Kidney epithelial cell (primary cell): ENCODE results near the gene EPG5. TPM values are rescaled to one million over a fixed set of nuclear protein-coding genes. Genes with fewer than 3 reads are reported as not detected.

Experiments
- DNase-seq: peaks from one replicate; pipeline ENCODE4 v3.0.0-alpha.2; 2010; ENCODE audit warnings: low read depth
- H3K27me3 ChIP-seq: 2 replicates; pipeline ENCODE4 v1.6.0; 2011; ENCODE audit warnings: low read length; ENCODE audit not compliant: control insufficient read depth, insufficient read depth
- H3K36me3 ChIP-seq: 2 replicates; pipeline ENCODE4 v1.5.1; 2011; ENCODE audit warnings: low read length; ENCODE audit not compliant: control insufficient read depth, insufficient read depth
- H3K4me3 ChIP-seq: 2 replicates; pipeline ENCODE4 v1.5.1; 2011; ENCODE audit warnings: low read depth, mild to moderate bottlenecking, control low read depth, low read length
- total RNA-seq: library from RNA; depleted of rRNA; stranded (reverse); fragments of >200 nt; gene quantifications from 2 replicates; pipeline ENCODE4 v1.2.3, GENCODE V29; 2015
- TF ChIP-seq, protein P1 (sequence below): IDR thresholded peaks from 2 replicates; pipeline ENCODE4 v1.5.1; 2011; ENCODE audit warnings: mild to moderate bottlenecking, moderate library complexity, low read length, control low read depth, inconsistent platforms; ENCODE audit not compliant: insufficient read depth, poor library complexity, severe bottlenecking

Gene EPG5
- total RNA-seq, 1 donor from 2014 or later, result 38.2 TPM

DNA sequence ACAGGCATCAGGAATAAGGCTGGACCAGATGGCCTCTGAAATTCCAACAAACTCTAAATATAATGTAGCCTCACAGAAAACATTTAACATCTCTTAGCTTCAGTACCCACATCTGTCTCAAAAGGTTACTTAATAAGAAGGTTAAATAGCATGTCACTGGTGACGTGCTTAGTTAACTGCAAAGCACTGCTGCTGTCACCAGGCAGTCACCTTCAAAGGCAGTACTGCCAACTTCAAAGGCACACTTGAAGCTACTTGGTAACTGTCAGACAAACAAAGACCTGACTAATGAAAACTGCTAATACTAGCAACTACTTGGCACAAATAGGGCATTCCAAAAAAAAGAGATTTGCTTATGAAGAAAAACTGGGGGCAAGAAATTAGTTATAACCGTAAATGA is 36.2 kb downstream of the EPG5 start:
- Histone ChIP-seq H3K27me3 (no peaks in the 10 kb centered on the region), H3K36me3 (peaks cover 1% of the 10 kb centered on the region), H3K4me3 (no peak overlapping the region)
- TF ChIP-seq, protein P1, sequence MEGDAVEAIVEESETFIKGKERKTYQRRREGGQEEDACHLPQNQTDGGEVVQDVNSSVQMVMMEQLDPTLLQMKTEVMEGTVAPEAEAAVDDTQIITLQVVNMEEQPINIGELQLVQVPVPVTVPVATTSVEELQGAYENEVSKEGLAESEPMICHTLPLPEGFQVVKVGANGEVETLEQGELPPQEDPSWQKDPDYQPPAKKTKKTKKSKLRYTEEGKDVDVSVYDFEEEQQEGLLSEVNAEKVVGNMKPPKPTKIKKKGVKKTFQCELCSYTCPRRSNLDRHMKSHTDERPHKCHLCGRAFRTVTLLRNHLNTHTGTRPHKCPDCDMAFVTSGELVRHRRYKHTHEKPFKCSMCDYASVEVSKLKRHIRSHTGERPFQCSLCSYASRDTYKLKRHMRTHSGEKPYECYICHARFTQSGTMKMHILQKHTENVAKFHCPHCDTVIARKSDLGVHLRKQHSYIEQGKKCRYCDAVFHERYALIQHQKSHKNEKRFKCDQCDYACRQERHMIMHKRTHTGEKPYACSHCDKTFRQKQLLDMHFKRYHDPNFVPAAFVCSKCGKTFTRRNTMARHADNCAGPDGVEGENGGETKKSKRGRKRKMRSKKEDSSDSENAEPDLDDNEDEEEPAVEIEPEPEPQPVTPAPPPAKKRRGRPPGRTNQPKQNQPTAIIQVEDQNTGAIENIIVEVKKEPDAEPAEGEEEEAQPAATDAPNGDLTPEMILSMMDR, result no peak
- no peak for DNase-seq

DNA sequence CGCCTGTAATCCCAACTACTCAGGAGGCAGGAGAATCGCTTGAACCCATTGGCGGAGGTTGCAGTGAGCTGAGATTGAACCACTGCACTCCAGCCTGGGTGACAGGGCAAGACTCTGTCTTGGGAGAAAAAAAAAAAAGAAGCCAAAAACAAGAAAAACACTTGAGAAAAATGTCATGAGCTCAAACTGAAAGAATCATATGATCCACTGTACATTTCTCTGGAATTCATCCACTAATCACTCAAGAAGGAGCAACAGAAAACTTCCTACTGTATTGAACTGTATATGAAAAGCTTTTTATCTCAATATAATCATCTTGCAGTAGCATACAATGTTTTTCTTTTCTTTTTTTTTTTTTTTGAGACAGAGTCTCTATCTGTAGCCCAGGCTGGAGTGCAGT is 40.4 kb downstream of the EPG5 start:
- Histone ChIP-seq H3K4me3 (no peak overlapping the region), H3K36me3 (peaks cover 1% of the 10 kb centered on the region), H3K27me3 (no peaks in the 10 kb centered on the region)
- TF ChIP-seq, protein P1, result no peak
- DNase-seq, result no peak

DNA sequence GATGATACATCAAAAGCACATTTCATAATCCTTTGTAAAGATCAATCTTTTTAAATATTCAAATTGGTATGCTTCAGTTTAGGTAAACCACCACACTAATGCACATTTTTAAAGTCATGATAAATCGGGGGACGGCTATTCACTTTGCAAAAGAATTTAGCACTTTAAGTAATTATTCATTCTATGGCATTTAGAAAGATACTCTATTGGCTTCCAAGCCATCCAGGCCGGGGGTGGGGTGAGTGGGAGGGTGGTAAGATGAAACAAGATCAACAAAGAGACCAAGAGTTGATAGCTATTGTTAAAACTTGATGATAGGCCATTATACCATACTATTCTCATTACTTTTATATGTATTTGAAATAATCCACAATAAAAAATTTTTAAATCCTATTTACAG is 41.0 kb downstream of the EPG5 start:
- TF ChIP-seq, protein P1, result no peak
- Histone ChIP-seq H3K4me3 (no peak overlapping the region), H3K36me3 (peaks cover 1% of the 10 kb centered on the region), H3K27me3 (no peaks in the 10 kb centered on the region)
- no peak for DNase-seq

DNA sequence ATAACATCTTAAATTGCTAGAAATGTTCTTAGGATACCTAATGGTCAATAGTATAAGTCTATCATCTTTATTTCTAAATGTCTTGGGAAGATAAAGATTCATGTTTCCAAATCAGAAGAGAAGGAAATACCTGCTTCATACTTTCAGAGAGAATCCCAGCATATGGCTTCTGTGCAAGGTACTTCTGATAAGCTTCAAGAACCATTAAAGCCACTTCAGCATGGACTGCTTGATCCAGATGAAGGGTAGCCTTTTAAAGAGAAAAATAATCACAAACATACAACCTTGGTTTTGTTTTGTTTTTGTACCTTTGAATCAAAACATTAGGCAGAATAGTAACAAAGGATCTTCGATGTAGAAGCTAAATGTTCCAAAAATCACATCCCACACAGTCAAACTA is 44.0 kb downstream of the EPG5 start:
- no peak for DNase-seq
- H3K4me3 ChIP-seq, result no peak overlapping the region
- no peaks in the 10 kb centered on the region for H3K27me3 ChIP-seq
- TF ChIP-seq, protein P1, result no peak
- peaks cover 1% of the 10 kb centered on the region for H3K36me3 ChIP-seq

DNA sequence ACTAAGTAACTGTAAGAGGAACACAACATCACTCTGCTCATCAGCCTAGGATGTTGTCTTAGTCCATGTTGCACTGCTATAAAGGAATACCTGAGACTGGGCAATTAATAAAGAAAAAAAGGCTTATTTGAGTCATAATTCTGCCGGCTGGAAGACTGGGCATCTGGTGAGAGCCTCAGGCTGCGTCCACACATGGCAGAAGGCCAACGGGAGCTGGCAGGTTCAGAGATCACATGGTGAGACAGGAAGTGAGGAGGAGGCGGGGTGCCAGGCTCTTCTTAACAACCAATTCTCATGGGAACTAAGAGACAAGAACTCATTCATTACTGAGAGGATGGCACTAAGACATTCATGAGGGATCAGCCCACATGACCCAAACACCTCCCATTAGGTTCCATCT is 46.8 kb downstream of the EPG5 start:
- Histone ChIP-seq H3K4me3 (no peak overlapping the region), H3K27me3 (no peaks in the 10 kb centered on the region), H3K36me3 (peaks cover 2% of the 10 kb centered on the region)
- no peak for DNase-seq
- TF ChIP-seq, protein P1, result no peak

DNA sequence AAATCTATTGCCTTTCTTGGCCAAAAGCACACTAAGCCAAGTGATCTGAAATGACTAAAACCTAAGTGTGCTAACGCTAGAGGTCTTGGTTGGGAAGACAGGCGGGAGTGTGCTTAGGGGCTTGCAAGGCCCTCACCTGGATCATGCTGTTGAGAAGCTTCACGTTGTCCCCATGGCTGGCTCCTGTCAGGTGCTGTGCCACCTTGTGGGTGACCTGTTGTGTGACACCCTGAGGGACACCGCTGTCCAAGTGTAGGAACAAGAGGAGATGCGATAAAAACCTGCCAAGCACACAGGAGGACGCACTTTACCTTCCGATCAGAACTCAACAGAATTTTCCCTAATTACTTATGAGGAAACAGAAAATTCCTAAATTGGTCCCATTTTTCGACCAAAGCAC is 50.8 kb downstream of the EPG5 start:
- H3K36me3 ChIP-seq, result peaks cover 2% of the 10 kb centered on the region
- TF ChIP-seq, protein P1, result no peak
- H3K4me3 ChIP-seq, result no peak overlapping the region
- no peak for DNase-seq
- H3K27me3 ChIP-seq, result no peaks in the 10 kb centered on the region
